Fibroblast of lung (primary cell): ENCODE data around the gene PDE6A. TPM values are rescaled to one million over a fixed set of nuclear protein-coding genes. Genes with fewer than 3 reads are reported as not detected.

Experiments used
- DNase-seq, 2 donors: peaks; one replicate each; pipeline versions ENCODE4 v3.0.0 to v3.0.0-alpha.2; 2010; ENCODE audit warnings: low read depth in 2 of 2
- H2AFZ ChIP-seq: 2 replicates; pipeline ENCODE4 v1.5.1; 2012; ENCODE audit warnings: low read length, control low read depth, inconsistent platforms
- H3K27ac ChIP-seq: 2 replicates; pipeline ENCODE4 v1.5.1; 2011; ENCODE audit warnings: low read length, control low read depth; ENCODE audit not compliant: insufficient read depth
- H3K27me3 ChIP-seq: 2 replicates; pipeline ENCODE4 v1.5.1; 2011; ENCODE audit warnings: mild to moderate bottlenecking, low read length; ENCODE audit not compliant: control insufficient read depth, insufficient read depth
- H3K36me3 ChIP-seq: 2 replicates; pipeline ENCODE4 v1.5.1; 2011; ENCODE audit warnings: low read length; ENCODE audit not compliant: control insufficient read depth, insufficient read depth
- H3K4me1 ChIP-seq: 2 replicates; pipeline ENCODE4 v1.5.1; 2011; ENCODE audit warnings: low read length; ENCODE audit not compliant: control insufficient read depth, insufficient read depth; ENCODE audit errors: extremely low read depth
- H3K4me2 ChIP-seq: 2 replicates; pipeline ENCODE4 v1.5.1; 2011; ENCODE audit warnings: low read length, control low read depth; ENCODE audit not compliant: insufficient read depth; ENCODE audit errors: extremely low read depth
- H3K4me3 ChIP-seq, 4 experiments: fragments of 200-600 bp in 1 of 4; sonication (generic) in 1 of 4; replicated peaks in 1 of 4; 2 replicates each; pipeline ENCODE4 v1.5.1; 2011 to 2016; ENCODE audit warnings: low read length in 4 of 4, low read depth in 3 of 4, mild to moderate bottlenecking in 3 of 4, control low read depth in 2 of 4, inconsistent platforms in 1 of 4, mixed read lengths in 1 of 4; ENCODE audit not compliant: insufficient read depth in 1 of 4; ENCODE audit errors: control extremely low read depth in 1 of 4
- H3K79me2 ChIP-seq: 2 replicates; pipeline ENCODE4 v1.5.1; 2012; ENCODE audit warnings: mild to moderate bottlenecking, low read length, inconsistent platforms; ENCODE audit not compliant: control insufficient read depth, insufficient read depth
- H3K9ac ChIP-seq: 2 replicates; pipeline ENCODE4 v1.5.1; 2011; ENCODE audit warnings: mild to moderate bottlenecking, low read length, control low read depth; ENCODE audit not compliant: insufficient read depth
- H3K9me3 ChIP-seq: 2 replicates; pipeline ENCODE4 v1.5.1; 2012; ENCODE audit warnings: low read depth, low read length; ENCODE audit not compliant: control insufficient read depth, insufficient read depth
- H4K20me1 ChIP-seq: 2 replicates; pipeline ENCODE4 v1.5.1; 2011; ENCODE audit warnings: low read length; ENCODE audit not compliant: control insufficient read depth, insufficient read depth; ENCODE audit errors: extremely low read depth
- EZH2 ChIP-seq: IDR thresholded peaks from 2 replicates; pipeline ENCODE4 v1.5.1; 2012; ENCODE audit warnings: low read length, control low read depth, mild to moderate bottlenecking; ENCODE audit errors: missing control alignments
- polyA plus RNA-seq, 2 donors: library from polyadenylated mRNA; depleted of rRNA in 1 of 2; stranded (reverse) in 1 of 2; unstranded in 1 of 2; fragments of >200 nt; gene quantifications; 2 replicates each; pipeline ENCODE4 v1.2.1, GENCODE V29; 2011 to 2012; ENCODE audit warnings: missing spikeins in 1 of 2
- total RNA-seq: library from RNA; depleted of rRNA; stranded (reverse); fragments of >200 nt; gene quantifications from 2 replicates; pipeline ENCODE4 v1.2.1, GENCODE V29; 2014
- TF ChIP-seq, protein P1 (sequence below), 2 donors: IDR thresholded peaks in 1 of 2; conservative IDR thresholded peaks in 1 of 2; 1 replicate in 1 of 2; 2 replicates in 1 of 2; pipeline ENCODE4 v1.5.1; 2011 to 2012; ENCODE audit warnings: low read length in 2 of 2, control low read depth in 1 of 2, inconsistent platforms in 1 of 2, low read depth in 1 of 2, mild to moderate bottlenecking in 1 of 2

PDE6A gene
- total and polyA plus RNA-seq, 2 donors (not counting 1 experiment from before 2014, with no cell fraction given) = under 0.01 TPM; not detected in 1

DNA sequence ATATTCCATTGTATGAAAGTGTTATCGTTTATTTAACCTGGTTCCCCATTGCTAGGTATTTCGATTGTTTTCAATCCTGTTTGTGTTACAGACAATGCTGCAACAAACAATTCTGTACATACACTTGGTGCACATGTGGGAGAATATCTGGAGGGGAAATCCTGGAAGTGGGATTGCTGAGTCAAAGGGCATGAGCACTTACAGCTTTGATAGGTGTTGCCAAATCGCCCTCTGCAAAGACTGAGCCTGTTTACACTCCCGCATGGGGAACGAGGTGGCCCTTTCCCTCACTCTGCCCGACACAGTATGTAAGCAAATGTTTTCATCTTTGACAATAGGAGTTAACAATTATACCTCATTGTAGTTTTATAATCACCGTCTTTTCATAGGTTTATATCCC is 66.2 kb downstream of the PDE6A start:
- no peaks in the 10 kb centered on the region for H3K4me1 ChIP-seq
- no peaks in the 10 kb centered on the region for H3K9me3 ChIP-seq
- H3K4me3 ChIP-seq = no peak overlapping the region
- H3K27ac ChIP-seq = no peak overlapping the region
- H3K9ac ChIP-seq = no peak overlapping the region
- no peak for DNase-seq
- no peaks in the 10 kb centered on the region for H4K20me1 ChIP-seq
- H3K36me3 ChIP-seq = no peaks in the 10 kb centered on the region
- TF ChIP-seq, protein P1, sequence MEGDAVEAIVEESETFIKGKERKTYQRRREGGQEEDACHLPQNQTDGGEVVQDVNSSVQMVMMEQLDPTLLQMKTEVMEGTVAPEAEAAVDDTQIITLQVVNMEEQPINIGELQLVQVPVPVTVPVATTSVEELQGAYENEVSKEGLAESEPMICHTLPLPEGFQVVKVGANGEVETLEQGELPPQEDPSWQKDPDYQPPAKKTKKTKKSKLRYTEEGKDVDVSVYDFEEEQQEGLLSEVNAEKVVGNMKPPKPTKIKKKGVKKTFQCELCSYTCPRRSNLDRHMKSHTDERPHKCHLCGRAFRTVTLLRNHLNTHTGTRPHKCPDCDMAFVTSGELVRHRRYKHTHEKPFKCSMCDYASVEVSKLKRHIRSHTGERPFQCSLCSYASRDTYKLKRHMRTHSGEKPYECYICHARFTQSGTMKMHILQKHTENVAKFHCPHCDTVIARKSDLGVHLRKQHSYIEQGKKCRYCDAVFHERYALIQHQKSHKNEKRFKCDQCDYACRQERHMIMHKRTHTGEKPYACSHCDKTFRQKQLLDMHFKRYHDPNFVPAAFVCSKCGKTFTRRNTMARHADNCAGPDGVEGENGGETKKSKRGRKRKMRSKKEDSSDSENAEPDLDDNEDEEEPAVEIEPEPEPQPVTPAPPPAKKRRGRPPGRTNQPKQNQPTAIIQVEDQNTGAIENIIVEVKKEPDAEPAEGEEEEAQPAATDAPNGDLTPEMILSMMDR (conservative IDR thresholded peaks at IDR 0.05 in 1 of 2, IDR thresholded peaks at IDR 0.05 in 1 of 2; ENCODE audit: low read depth in 1 of 2, low read length in 2 of 2) = no peak
- TF ChIP-seq EZH2 = no peak
- no peaks in the 10 kb centered on the region for H3K79me2 ChIP-seq
- H3K4me2 ChIP-seq = no peak overlapping the region
- H3K27me3 ChIP-seq = peaks cover 8% of the 10 kb centered on the region
- H2AFZ ChIP-seq = no peak overlapping the region

GRCh38 chr5:149873896-149874295 is 70.7 kb downstream of the PDE6A start:
- no peak overlapping the region for H3K4me3 ChIP-seq
- no peak overlapping the region for H3K4me2 ChIP-seq
- H3K36me3 ChIP-seq = no peaks in the 10 kb centered on the region
- no peaks in the 10 kb centered on the region for H3K9me3 ChIP-seq
- H4K20me1 ChIP-seq = no peaks in the 10 kb centered on the region
- no peak overlapping the region for H3K27ac ChIP-seq
- DNase-seq = no peak
- H2AFZ ChIP-seq = no peak overlapping the region
- H3K27me3 ChIP-seq = peaks cover 14% of the 10 kb centered on the region
- H3K9ac ChIP-seq = no peak overlapping the region
- H3K79me2 ChIP-seq = no peaks in the 10 kb centered on the region
- no peaks in the 10 kb centered on the region for H3K4me1 ChIP-seq
- TF ChIP-seq, protein P1 (conservative IDR thresholded peaks at IDR 0.05 in 1 of 2, IDR thresholded peaks at IDR 0.05 in 1 of 2; ENCODE audit: low read depth in 1 of 2, low read length in 2 of 2) = no peak
- TF ChIP-seq EZH2 = no peak

DNA sequence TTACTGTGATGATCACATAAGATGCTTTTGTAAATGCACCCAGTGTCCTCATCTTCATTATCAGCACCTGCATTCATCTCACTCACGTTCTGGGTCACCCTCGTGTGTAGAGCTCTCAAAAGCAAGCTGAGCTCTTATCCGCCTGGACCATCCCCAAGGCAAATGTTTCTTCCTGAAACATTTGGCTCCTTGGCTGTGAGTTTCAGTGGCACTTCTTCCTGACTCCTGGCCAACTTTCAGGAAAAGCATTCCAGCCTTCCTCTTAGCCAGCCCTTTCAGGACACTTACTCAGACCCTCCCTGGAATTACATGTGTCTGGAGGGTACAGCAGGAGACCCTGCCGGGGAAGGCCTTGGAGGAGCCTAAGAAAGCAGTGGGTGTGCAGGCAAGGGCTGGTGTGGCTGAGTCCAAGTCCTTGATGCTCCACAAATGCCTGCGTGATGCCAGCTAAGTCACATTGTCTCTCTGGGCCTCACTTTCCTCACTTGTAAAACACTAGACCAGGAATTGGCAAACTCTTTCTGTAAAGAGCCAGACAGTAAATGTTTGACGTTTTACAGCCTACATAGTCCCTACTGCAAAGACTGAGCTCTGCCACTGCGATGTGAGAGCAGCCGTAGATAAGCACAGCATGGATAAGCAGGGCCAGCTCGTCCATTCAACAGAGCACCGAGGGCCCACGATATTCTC is 72.1 kb downstream of the PDE6A start:
- no peak overlapping the region for H3K4me2 ChIP-seq
- H3K36me3 ChIP-seq = no peaks in the 10 kb centered on the region
- H3K4me1 ChIP-seq = no peaks in the 10 kb centered on the region
- no peak for DNase-seq
- H3K79me2 ChIP-seq = no peaks in the 10 kb centered on the region
- no peak overlapping the region for H3K27ac ChIP-seq
- peaks cover 21% of the 10 kb centered on the region for H3K27me3 ChIP-seq
- H3K9me3 ChIP-seq = no peaks in the 10 kb centered on the region
- TF ChIP-seq EZH2 = no peak
- TF ChIP-seq, protein P1 (conservative IDR thresholded peaks at IDR 0.05 in 1 of 2, IDR thresholded peaks at IDR 0.05 in 1 of 2; ENCODE audit: low read depth in 1 of 2, low read length in 2 of 2) = no peak
- H3K9ac ChIP-seq = no peak overlapping the region
- no peak overlapping the region for H3K4me3 ChIP-seq
- H4K20me1 ChIP-seq = no peaks in the 10 kb centered on the region
- no peak overlapping the region for H2AFZ ChIP-seq
